ENCODE results near the gene LAMC1.
"Not testable (repeated sequence)": the region's sequence is repeated elsewhere in the genome, so short reads cannot be mapped to it uniquely, and the experiment has no call there.

LAMC1 gene

DNA sequence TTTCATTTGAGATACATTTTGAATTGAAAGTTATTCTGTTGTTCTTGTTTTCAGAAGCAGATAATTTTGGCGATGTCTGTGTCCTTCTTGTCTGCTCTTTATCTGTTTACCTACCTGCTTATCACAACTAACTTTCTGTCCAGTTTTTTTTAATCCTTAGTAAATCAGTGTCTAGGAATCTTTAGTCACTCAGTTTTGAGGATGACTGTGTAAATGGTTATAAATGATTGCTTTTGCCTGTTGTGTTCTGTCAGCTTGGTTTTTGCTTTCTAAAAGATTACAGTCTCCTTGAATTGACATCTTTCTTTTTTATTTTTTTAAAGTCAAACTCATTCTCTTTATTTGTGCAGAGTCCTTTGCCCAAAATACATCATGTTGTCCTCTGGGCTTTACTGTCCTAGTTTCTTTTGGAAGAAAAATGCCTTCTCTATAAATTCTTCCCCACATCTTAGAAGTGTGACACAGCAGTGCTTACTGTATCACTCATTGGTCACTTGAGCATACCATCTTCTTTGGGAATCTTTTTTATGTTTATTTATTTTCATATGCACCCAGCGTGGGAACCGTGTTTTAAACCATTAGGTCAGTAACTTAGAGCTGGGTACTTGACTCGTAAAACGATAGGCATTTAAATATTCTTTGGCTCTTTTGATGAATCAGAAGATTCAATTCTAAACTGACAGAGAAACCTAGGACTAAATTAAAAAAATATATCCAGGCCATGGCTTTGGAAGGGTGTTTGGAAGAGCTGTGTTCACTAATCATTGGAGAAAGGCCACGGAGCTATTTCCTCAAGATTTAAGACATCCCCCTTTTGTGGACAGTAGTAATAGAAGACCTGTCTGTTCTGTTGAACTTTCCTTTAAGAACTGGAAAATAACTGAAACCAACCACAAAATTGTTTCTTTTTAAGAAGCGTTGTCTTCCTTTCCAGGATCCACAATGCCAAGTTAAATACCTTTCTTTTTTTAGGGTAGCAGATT lies 20.9 kb downstream of the LAMC1 start:
- no peak for DNase-seq

DNA sequence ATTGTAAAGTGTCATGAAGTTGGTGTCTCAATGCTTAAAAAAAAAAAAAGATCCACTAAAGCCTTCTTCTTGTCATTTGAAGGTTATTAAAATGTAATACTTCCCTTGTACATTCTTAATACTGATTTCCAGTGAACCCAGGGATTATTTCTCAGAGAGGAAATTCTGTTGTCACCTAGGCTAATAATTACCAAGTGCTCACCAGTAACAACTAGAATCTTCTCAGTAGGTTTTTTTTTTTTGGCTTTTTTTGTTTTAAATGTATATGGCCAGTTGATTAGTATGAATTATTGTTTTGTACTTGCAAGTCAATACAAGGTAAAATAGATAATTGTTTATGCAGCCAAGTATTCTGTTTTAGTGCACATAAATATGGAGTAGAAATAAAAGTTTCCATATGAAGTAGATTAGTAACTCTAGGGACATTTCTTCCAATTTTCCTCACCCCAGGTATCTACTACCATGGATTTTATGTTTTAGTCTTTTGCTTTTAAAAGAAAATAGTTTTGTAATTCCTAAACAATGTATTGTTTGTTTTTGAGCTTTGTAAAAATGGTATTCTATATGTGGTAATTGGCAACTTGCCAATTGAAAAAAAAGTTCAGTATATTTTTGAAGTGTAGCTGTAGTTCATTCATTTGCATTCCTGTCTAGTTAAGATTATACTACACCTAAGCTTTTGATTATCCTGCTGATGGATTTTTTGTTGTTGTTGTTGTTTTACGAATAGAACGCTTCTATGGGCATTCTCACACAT lies 21.9 kb downstream of the LAMC1 start:
- DNase-seq = no peak

DNA sequence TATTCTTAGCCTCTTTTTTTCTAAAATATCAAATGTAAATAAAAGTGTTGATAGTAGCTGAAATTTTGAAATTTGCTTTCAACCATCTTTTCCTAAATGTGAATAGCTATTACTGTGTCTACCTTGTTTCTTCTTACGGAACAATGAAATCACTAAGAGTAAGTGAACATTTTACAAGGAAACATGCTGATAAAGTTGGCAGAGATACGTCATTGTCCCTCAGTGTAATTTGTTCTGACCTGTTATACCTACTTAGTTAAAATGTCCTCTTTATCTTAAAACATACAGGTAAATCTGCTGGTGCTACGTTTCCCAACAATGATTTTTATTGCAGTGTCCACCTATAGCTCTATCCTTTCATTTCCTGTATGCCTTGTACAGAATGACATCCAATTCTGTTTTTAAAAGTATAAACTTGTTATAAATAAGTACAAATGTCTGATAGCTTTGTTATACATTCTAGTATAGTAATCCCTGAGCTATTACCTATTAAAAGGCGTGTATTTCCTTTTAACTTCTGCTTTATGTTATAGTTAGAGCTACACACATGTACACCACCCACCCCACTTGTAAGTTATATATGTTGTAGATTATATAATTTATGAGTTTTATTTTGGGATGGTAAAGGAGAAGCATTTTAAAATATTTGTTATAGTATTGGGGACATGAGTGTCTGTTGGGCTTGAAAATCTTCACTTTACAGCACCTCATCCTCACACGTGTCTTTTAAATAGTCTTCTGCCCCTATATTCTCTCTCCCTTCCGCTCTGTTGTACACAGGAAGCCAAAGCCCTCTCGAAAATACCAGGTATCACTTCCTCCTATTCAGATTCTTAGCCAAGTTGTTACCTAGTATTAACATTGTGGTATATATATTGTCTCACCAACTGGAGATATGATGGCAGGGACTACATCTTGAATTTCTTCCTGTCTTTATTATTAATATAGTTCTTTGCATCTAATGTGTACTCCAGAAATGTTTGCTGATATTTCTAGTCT lies 25.2 kb downstream of the LAMC1 start:
- DNase-seq = no peak

DNA sequence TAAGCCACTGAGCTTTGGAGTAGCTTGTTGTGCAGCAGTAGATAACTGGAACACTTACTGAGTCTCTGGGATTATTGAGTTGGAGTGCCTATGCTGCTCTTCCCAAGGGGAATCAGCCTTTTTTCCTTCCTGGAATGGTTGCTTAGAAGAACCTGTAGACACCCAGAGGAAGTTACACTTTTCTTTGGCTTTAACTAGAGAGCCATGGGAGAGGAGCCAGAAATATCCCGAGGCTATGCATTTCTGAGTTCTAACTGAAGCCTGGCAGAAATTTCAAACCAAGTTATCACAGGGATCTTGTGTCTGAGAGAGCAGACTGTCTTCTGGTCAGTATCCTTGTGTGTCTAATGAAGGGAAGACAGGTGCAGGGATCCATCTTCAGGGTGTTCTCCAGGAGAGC lies 28.3 kb downstream of the LAMC1 start:
- DNase-seq = no peak

DNA sequence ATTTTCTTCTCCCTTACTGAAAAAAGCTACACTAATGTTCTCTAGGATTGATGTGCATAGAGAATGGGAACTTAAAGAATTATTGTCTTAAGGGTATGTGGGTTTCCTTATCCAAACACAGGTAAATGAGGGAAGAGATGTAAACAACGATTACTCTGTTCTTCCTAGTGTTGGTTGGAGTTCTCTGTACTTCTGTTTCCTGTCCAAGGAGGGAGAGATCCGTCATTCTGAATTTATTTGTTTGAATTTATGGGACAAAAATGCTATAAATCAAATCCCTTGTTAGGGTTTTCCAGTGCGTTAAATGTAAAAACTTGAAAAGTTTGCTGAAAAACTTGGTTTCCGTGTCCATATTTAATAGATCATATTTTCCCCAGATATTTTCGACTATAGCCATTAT lies 29.6 kb downstream of the LAMC1 start:
- DNase-seq = peak; percentile 26

DNA sequence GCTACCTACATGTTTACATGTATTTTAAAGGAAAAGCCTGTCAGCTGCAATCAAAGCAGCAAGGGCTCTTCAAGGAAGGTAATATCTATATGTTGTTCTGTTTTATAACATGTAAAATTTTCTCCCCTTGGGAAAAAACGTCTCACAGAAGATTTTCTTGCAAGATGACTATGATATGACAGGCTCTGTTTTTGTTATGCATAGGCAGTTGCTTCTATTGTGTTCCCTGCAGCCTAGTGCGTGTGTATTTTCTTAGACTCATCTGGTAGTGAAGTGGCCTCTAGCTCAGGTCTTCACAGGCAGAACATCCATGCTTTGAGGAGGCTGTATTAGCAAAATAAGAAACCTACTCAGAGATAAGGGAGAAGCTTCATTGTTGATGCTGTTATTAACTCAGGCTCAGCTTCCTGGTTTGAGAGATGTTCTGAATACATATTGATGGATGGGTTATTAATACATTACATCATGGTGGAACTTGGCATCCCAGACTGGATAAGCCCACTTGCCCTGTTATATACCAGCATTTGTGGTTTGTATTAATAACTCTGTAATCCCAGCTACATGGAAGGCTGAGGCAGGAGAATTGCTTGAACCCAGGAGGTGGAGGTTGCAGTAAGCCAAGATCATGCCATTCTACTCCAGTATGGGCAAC lies 35.8 kb downstream of the LAMC1 start:
- DNase-seq = peak; percentile 21

DNA sequence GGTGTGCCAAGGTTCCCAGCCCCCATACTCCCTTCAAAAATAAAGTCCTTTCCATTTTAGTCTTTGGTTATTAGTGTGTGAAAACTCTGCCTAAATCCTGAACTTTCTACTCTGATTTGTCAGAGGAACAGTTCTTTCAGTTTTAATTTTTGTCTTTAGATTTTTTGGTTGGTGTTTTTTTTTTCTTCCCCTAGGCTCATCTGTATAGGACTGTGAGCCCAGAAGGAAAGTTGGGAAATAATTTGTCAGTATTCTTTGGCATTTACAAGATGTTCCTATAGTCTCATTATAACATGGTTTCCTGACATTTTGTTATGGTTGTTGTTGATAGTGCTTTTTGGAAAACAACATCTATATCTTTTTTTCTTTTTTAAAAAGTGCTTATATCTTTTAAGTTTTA lies 38.0 kb downstream of the LAMC1 start:
- no peak for DNase-seq

DNA sequence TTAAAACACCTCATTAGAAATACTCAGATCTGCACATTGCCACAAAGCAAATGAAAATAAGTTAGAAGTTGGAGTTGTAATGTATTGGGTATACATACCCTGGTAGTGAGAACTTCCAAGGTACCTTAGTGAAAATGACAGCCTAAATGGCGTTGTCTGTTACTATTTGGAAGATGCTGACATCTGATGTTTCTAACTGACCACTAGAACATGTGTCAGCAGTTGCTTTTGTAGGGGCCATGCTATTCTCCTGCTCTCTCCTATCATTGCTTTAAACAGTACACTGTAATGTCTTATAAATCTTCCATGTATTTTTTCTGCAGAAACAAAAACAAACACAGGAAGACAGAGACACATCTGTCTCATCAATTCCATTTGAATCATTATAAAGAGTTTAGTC lies 40.1 kb downstream of the LAMC1 start:
- no peak for DNase-seq

DNA sequence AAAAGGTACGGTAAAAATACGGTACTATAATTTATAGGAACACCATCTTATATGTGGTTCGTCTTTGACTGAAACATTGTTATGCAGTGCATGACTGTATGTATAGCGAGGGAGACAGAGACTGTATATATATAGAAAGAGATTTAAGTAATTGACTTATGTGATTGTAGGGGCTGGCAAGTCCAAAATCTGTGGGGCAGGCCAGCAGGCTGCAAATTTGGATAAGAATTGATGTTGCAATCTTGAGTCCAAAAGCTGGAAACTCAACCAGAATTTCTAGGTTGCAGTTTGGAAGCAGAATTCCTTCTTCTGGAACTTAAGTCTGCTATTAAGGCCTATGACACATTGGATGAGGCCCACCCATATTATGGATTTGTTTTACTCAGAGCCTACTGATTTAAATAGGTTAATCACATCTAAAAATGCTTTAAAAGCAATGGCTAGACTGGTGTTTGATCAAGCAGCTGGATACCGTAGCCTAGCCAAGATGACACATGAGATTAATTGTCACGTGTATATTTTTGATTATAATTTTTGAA lies 42.0 kb downstream of the LAMC1 start:
- peak; percentile 23 for DNase-seq

DNA sequence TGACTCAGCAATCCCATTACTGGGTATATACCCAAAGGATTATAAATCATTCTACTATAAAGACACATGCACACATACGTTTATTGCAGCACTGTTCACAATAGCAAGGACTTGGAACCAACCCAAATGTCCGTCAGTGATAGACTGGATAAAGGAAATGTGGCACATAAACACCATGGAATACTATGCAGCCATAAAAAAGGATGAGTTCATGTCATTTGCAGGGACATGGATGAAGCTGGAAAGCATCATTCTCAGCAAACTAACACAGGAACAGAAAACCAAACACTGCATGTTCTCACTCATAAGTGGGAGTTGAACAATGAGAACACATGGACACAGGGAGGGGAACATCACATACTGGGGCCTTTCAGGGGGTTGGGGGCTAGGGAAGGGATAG lies 43.2 kb downstream of the LAMC1 start:
- not testable (repeated sequence) for DNase-seq

DNA sequence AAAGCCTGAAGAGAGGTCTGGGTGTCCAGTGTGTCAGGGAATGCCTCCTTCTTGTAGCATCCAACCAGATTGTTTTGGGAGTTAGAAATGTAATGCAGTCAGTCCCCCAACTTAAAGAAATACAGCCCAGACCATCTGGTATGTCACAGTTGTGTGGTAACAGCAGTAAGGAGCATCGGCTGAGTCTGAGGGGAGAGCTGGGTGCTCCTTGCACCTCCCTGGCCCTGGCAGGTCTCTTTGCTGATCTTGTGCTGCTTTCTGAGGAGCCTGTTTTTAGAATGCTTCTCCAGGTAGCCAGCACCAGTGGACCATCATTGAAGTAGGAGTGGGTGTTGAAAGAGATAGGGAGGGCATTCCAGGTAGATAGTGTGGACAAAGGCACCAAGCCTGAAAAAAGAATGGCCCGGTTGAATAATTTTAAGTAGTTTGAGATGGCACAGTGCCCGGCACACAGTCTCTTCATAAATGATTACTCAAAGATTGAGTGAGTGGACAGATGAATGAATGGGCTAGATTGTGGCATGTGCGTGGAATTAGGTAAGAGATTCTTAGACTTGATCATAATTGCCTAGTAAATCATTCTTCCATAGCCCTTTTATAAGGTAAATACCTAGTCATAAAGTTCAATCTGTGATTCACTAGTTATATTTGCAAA lies 46.5 kb downstream of the LAMC1 start:
- peak; percentile 87 for DNase-seq

DNA sequence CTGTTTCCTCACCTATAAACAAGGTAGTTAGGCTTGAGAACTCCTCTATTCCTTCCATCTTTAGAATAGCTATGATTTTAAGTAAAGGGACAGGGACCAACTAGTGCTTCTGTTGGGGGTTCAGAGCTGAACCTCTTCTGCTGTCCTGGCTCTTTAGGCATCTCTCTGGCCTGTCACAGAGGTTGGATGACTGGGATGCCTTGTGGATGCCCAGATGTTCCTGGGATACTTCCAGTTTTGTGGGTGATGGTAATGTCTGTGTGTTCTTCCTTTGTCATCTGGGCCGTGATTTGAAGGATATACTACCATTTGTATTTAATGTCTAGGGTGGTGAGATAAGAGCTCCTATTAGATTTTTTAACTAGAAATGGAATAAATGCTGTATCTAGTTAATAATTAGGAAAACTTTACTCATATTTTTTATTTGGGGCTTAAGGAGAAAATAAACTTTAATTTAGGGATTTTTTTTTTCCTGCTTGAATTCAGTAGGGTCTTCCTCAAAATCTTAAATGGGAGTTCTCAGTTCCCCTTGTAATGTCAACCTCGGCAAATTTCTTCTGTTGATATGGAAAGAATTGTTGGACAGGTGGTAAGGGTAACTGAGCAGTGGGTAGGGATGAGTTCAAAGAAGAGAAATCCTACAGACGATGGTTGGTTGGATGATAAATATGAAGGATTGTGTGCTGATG lies 47.2 kb downstream of the LAMC1 start:
- peak; percentile 70 for DNase-seq

DNA sequence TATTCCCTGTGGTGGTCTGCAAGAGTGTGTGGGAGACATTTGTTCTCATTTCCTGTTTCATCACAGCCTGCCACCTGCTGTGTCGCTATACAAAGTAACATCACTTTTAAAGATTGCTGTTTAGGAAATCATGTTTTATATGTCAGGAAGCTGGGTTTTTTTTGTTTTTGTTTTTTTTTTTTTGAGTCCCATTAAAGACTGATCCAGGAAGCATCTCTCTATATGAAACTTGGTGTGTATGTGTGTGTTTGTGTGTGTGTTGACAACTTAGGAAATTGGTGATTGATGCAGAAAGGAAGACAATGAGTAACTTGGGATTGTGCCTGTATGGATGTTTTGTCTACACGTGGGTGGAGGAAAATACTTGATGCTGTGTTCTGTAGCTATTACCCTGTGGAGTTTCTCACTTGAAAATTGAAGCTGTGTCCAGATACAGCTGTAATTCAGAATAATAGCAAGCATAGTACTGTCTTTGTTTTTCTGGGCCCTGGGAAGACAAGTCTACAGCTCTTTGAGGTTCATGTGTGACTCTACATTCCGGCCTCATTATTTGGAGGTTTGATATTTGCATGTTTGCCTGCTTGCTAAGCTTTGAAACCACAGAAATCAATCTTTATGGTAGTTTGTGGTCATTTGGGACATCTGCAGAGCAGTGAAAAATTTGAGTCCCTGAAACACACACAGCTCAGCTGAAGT lies 47.9 kb downstream of the LAMC1 start:
- peak; percentile 59 for DNase-seq

DNA sequence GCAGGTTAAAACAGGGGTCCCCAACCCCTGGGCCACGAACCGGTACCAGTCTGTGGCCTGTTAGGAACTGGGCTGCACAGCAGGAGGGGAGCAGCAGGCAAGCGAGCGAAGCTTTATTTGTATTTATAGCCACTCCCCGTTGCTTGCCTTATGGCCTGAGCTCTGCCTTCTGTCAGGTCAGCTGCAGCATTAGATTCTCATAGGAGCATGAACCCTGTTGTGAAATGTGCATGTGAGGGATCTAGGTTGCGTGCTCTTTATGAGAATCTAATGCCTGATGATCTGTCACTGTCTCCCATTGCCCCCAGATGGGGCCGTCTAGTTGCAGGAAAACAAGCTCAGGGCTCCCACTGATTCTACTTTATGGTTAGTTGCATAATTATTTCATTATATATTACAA lies 49.4 kb downstream of the LAMC1 start:
- DNase-seq = not testable (repeated sequence)

DNA sequence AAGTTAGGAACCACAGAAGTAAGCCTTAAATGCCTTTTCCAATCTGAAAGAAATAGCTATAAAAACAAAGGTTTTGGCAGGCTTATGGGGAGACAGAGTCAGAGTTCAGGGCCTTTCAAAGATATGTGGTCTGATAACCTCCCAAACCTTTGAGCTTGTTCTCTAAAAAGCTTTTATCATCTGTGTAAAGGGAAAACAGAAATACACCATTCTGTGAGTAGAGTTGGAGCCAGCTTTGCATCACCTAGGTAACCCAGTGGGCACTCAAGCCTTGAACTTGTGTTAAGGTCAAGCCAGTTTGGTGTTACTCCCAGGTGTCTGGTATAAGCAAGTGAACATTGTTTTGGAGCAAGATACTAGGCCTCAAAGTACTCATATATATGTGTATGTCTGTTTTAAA lies 50.1 kb downstream of the LAMC1 start:
- DNase-seq = no peak

DNA sequence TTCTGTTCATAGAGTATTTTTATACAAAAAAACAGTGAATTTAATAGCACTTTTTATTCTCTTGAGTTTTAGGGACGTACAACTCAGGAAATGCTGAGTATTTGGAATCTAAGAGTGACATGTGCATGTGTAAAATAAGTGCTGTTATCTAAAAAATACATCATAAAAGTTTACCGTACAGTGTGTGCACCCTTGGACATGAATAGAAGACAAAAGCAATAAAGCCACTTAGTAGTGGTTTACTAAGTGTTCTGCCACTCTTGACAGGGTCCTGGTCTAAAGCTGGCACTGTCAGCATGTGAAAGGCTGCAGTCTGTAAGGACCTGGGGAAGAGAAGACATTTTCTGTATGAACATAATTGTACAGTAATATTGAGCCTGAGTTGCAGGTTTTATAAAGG lies 51.0 kb downstream of the LAMC1 start:
- no peak for DNase-seq

DNA sequence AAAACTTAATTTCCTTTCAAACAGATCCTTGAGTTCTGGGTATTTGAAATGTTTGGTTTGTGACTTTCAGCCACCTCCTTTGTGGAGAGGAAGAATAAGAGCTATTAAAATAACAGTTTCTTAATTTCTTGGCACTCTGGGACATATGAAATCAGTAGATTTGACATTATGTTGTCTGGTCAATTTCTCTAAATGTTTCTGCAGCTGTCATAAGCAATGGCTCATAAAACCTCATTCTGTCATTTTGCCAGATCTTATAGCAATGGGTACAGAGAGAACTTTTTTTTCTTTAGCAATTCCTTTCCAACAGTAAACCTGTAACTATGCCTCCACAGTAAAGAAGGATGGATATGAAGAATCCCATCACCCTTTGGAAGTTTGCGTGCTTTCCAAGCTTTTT lies 52.6 kb downstream of the LAMC1 start:
- peak; percentile 44 for DNase-seq

DNA sequence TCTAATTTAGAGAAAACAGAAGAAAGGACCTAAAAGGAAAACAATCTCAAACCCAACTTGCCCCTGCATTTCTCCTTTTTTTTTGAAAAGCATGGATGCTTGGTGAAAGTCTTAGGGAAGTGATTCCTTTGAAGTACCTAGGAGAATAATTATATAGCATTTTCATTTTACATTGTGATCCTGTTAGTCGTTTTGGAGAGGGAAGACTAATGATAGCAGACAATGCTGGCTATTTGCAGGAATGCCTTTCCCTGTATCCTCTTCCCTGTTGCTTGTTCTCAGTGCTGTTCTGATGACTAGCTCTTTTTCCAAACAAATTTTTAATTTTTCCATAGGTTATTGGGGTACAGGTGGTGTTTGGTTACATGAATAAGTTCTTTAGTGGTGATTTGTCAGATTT lies 53.9 kb downstream of the LAMC1 start:
- DNase-seq = no peak

DNA sequence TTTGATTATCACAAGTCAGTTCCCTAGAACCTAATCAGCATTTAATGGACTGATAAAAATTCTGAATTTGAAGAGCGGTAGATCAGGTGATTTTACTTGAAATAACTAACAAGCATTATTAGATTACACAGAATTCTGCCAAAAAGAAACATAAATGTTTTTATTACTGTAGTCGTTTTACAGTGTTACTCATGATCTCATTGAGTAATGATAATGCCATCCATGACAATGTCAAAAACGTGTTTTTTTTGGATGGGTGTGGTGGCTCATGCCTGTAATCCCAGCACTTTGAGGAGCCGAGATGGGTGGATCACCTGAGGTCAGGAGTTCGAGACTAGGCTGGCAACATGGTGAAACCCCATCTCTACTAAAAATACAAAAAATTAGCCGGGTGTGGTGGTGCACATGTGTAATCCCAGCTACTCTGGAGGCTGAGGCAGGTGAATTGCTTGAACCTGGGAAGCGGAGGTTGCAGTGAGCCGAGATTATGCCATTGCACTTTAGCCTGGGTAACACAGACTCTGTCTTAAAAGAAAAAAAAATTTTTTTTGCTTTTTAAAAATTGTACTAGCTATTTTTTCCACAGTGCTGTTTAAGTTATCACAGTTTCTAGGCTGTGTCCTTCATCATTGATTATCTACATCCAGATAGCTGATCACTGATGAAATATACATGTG lies 56.6 kb downstream of the LAMC1 start:
- DNase-seq = no peak

DNA sequence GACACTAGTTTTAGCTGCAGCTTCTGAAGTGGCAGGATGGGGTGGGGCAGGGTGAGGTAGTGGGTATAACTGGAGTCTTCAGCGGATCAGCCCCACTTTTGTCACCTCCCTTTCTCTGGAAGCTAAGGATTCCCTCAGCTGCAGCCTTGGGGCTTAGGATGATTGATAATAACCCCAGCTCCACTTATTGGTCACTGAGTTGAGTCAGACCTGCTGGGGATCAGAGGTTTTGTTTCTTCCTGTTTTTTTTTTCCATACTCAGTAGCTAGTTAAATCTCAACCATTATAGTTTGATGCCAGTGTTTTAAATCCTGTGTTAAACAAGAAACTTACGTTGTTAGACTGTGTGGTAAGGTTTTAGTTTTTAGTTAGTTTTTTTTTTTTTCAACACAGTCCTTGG lies 57.2 kb downstream of the LAMC1 start:
- no peak for DNase-seq
